Thyroid gland (tissue), 4 donors: ENCODE data around the gene TMEM225. TPM values are rescaled to one million over a fixed set of nuclear protein-coding genes. Genes with fewer than 3 reads are reported as not detected.

ENCODE experiments used
- DNase-seq, 2 donors: peaks; one replicate each; pipeline ENCODE4 v3.0.0-alpha.2; 2019
- H3K27ac ChIP-seq, 3 donors: fragments of 200-600 bp; sonication (generic); 1 replicate in 2 of 3; 2 replicates in 1 of 3; pipeline ENCODE4 v1.5.1; 2016 to 2019; ENCODE audit warnings: mild to moderate bottlenecking in 1 of 3, moderate library complexity in 1 of 3
- H3K27me3 ChIP-seq: fragments of 200-600 bp; sonication (generic); one replicate; pipeline ENCODE4 v1.5.1; 2019
- H3K36me3 ChIP-seq, 2 donors: fragments of 200-600 bp; sonication (generic); one replicate each; pipeline ENCODE4 v1.5.1; 2016 to 2019
- H3K4me1 ChIP-seq, 2 donors: fragments of 200-600 bp; sonication (generic); one replicate each; pipeline ENCODE4 v1.5.1; 2017 to 2019
- H3K4me3 ChIP-seq, 3 donors: fragments of 200-600 bp; sonication (generic); replicated peaks in 1 of 3; 1 replicate in 2 of 3; 2 replicates in 1 of 3; pipeline ENCODE4 v1.5.1; 2016; ENCODE audit warnings: mild to moderate bottlenecking in 1 of 3
- H3K9me3 ChIP-seq: fragments of 200-600 bp; sonication (generic); one replicate; pipeline ENCODE4 v1.5.1; 2017
- POLR2A ChIP-seq, 2 donors: fragments of 450-650 bp; IDR thresholded peaks; one replicate each; pipeline ENCODE4 v1.6.1; 2017; ENCODE audit warnings: antibody characterized with exemption in 2 of 2, mild to moderate bottlenecking in 2 of 2, moderate library complexity in 1 of 2
- WGBS, 2 donors: methylation state at CpG; one replicate each; pipeline ENCODE4 v1.1.5; 2017; 5-methylcytosine and 5-hydroxymethylcytosine counted together
- intact Hi-C: fragments of 100-400 bp; cut with DNase I; formaldehyde crosslinking; loops from one replicate; pipeline ENCODE4 v1.15.1; 2023
- total RNA-seq, 4 donors: library from RNA; depleted of rRNA; stranded (reverse); fragments of >200 nt; gene quantifications; one replicate each; pipeline ENCODE4 v1.2.3, GENCODE V29; 2016
- TF ChIP-seq, protein P1 (sequence below), 6 experiments: fragments of 200-600 bp in 3 of 6; fragments of 450-650 bp in 3 of 6; sonication (generic) in 3 of 6; IDR thresholded peaks; one replicate each; pipeline ENCODE4 v1.5.1; 2016 to 2019; ENCODE audit warnings: antibody characterized with exemption in 6 of 6, mild to moderate bottlenecking in 2 of 6, inconsistent platforms in 1 of 6, moderate library complexity in 1 of 6

TMEM225 gene
- total RNA-seq, 4 donors from 2014 or later: not detected

DNA sequence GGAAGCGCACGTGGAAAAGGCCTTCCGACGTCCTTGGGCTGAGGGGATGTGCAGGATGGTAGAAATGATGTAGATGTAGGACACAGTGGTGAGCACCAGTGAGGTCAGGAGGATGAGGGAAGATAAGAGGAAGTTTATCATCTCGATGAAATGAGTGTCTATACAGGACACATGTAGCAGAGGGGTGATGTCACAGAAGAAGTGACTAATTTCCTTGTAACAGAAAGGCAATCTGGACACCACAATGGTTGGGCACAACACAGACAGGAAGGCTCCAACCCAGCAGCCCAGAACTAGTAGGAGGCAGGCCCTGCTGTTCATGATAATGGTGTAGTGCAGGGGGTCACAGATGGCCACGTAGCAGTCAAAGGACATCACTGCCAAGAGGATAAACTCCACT, 44.3 kb downstream of the TMEM225 start:
- DNase-seq: no peak
- intact Hi-C loops: no loop called here
- Histone ChIP-seq H3K9me3 (no peaks in the 10 kb centered on the region), H3K27ac (no peak overlapping the region), H3K4me1 (no peaks in the 10 kb centered on the region), H3K27me3 (no peaks in the 10 kb centered on the region), H3K36me3 (no peaks in the 10 kb centered on the region), H3K4me3 (no peak overlapping the region)
- WGBS, 2 donors: 68 to 77% methylated on average over 6 of the region's 6 CpGs
- TF ChIP-seq POLR2A (IDR thresholded peaks at IDR 0.05): no peak
- TF ChIP-seq, protein P1, sequence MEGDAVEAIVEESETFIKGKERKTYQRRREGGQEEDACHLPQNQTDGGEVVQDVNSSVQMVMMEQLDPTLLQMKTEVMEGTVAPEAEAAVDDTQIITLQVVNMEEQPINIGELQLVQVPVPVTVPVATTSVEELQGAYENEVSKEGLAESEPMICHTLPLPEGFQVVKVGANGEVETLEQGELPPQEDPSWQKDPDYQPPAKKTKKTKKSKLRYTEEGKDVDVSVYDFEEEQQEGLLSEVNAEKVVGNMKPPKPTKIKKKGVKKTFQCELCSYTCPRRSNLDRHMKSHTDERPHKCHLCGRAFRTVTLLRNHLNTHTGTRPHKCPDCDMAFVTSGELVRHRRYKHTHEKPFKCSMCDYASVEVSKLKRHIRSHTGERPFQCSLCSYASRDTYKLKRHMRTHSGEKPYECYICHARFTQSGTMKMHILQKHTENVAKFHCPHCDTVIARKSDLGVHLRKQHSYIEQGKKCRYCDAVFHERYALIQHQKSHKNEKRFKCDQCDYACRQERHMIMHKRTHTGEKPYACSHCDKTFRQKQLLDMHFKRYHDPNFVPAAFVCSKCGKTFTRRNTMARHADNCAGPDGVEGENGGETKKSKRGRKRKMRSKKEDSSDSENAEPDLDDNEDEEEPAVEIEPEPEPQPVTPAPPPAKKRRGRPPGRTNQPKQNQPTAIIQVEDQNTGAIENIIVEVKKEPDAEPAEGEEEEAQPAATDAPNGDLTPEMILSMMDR (IDR thresholded peaks at IDR 0.05): no peak

DNA sequence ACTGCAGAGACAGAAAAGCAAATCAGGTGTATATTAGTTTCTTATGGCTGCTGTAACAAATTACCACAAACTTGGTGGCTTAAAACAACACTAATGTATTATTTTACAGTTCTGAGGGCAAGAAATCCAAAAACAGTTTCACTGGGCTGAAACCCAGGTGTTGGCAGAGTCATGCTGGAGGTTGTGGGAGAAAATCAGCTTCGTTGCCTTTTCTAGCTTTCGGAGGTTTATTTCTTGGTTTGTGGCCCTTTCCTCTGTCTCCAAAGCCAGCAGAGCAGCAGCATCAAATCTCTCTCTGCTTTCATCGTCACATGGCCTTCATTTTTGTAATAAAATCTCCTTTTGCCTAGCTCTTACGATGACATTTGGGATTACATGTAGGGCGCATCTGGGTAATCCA, 46.3 kb downstream of the TMEM225 start:
- H3K36me3 ChIP-seq: no peaks in the 10 kb centered on the region
- TF ChIP-seq, protein P1 (IDR thresholded peaks at IDR 0.05): no peak
- no peak for TF ChIP-seq POLR2A (IDR thresholded peaks at IDR 0.05)
- no peaks in the 10 kb centered on the region for H3K4me1 ChIP-seq
- intact Hi-C loops: no loop called here
- no peak overlapping the region for H3K4me3 ChIP-seq
- H3K9me3 ChIP-seq: no peaks in the 10 kb centered on the region
- no peak overlapping the region for H3K27ac ChIP-seq
- DNase-seq: no peak
- H3K27me3 ChIP-seq: no peaks in the 10 kb centered on the region
- WGBS, 2 donors: 74 to 84% methylated on average over 5 of the region's 5 CpGs

DNA sequence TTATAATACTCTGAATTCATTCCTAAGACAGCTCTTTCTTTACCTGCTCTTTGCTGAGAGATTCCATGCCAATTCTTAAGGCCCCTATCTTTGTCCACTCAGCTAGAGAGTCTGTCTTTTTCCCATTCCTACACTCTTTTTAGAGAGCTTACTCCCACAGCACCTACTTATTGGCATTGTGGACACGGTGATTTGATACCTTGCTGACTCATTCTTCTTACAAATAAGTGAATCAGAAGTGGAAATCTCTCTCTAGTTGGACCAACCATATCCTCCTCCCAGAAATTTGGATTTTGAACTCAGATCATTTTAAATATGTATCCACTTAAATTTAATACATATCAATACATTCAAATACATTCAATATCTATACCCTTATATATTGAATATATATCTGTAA, 46.8 kb downstream of the TMEM225 start:
- Histone ChIP-seq H3K36me3 (no peaks in the 10 kb centered on the region), H3K4me3 (no peak overlapping the region), H3K27ac (no peak overlapping the region), H3K4me1 (no peaks in the 10 kb centered on the region), H3K27me3 (no peaks in the 10 kb centered on the region), H3K9me3 (no peaks in the 10 kb centered on the region)
- WGBS, 2 donors: 40 to 52% methylated on average over 1 of the region's 1 CpG
- intact Hi-C loops: no loop called here
- DNase-seq: no peak
- TF ChIP-seq POLR2A (IDR thresholded peaks at IDR 0.05): no peak
- TF ChIP-seq, protein P1 (IDR thresholded peaks at IDR 0.05): no peak

DNA sequence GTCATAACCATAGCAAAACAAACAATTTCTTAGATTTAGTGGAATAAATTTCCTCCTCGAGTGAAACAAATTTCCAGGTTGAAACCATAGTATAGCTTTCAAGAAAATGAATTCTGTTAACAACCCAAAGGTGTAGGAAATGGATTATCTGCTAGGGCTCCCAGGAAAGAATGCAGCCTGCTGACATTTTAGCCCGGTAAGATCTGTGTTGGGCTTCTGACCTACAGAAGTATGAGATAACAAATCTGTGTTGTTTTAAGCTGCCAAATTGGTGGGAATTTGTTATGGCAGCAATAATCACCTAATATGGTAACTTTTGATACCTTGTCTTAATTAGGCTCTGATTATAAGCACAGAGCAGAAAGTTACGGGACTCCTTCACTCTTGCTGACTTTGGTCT, 47.3 kb downstream of the TMEM225 start:
- no peaks in the 10 kb centered on the region for H3K27me3 ChIP-seq
- 52 to 58% methylated on average over 3 of the region's 3 CpGs for WGBS, 2 donors
- no peak for DNase-seq
- intact Hi-C loops: no loop called here
- TF ChIP-seq, protein P1 (IDR thresholded peaks at IDR 0.05): no peak
- no peak for TF ChIP-seq POLR2A (IDR thresholded peaks at IDR 0.05)
- no peaks in the 10 kb centered on the region for H3K4me1 ChIP-seq
- no peaks in the 10 kb centered on the region for H3K36me3 ChIP-seq
- H3K27ac ChIP-seq: no peak overlapping the region
- no peak overlapping the region for H3K4me3 ChIP-seq
- no peaks in the 10 kb centered on the region for H3K9me3 ChIP-seq

DNA sequence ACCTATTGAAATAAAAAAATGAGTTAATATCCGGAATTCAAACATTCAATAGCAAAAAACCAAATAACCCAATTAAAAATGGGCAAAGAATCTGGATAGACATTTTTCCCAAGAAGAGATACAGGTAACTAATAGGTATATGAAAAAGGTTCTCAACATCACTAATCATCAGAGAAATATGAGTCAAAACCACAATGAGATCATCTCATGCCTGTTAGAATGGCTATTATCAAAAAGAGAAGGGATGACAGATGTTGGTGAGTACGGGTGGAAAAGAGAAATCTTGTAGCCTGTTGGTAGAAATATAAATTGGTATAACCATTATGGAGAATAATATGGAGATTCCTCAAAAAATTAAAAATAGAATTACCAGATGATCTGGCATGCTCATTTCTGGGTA, 52.4 kb downstream of the TMEM225 start:
- 82 to 83% methylated on average over 2 of the region's 2 CpGs for WGBS, 2 donors
- intact Hi-C loops: no loop called here
- no peaks in the 10 kb centered on the region for H3K36me3 ChIP-seq
- DNase-seq: no peak
- no peak overlapping the region for H3K27ac ChIP-seq
- no peaks in the 10 kb centered on the region for H3K9me3 ChIP-seq
- no peaks in the 10 kb centered on the region for H3K4me1 ChIP-seq
- H3K27me3 ChIP-seq: no peaks in the 10 kb centered on the region
- no peak for TF ChIP-seq POLR2A (IDR thresholded peaks at IDR 0.05)
- TF ChIP-seq, protein P1 (IDR thresholded peaks at IDR 0.05): no peak
- H3K4me3 ChIP-seq: no peak overlapping the region

Other genes starting within 250 kb of the TMEM225 start
- gene SCN3B, start 231.0 kb downstream of the TMEM225 start, total RNA-seq: 10 to 100 TPM in 2 of 4 donors, 1 to 10 TPM in 2; 6.6 to 15.3 (median 9.6) TPM
- gene ZNF202, start 144.0 kb downstream of the TMEM225 start, total RNA-seq: 10 to 100 TPM in 1 of 4 donors, 1 to 10 TPM in 3; 5.2 to 12.5 (median 8.2) TPM
- gene OR6X1, start 131.2 kb downstream of the TMEM225 start, total RNA-seq: not detected
- not detected for gene OR6M1, start 79.3 kb downstream of the TMEM225 start, total RNA-seq
- gene OR8D4, start 16.5 kb upstream of the TMEM225 start, total RNA-seq: not detected
- 1 to 10 TPM in 2 of 4 donors, not detected in 2; 1.7 to 2.6 TPM for gene OR4D5, start 53.9 kb upstream of the TMEM225 start, total RNA-seq
- not detected for gene OR6T1, start 58.2 kb upstream of the TMEM225 start, total RNA-seq
- not detected for gene OR10S1, start 92.1 kb upstream of the TMEM225 start, total RNA-seq
- gene OR10G6, start 109.5 kb upstream of the TMEM225 start, total RNA-seq: not detected
- not detected for gene OR10G4, start 127.3 kb upstream of the TMEM225 start, total RNA-seq
- gene OR10G9, start 137.3 kb upstream of the TMEM225 start, total RNA-seq: not detected
- not detected for gene OR10G8, start 141.1 kb upstream of the TMEM225 start, total RNA-seq
- gene OR10G7, start 155.7 kb upstream of the TMEM225 start, total RNA-seq: not detected
- 10 to 100 TPM; 19.5 to 23.5 (median 21.3) TPM for gene VWA5A, start 229.8 kb upstream of the TMEM225 start, total RNA-seq